ENCODE results near the gene NPTXR. TPM values are rescaled to one million over a fixed set of nuclear protein-coding genes. Genes with fewer than 3 reads are reported as not detected.
A peak's percentile ranks its signal among the peaks of the same experiment; 100 is the strongest.

NPTXR gene
- total and polyA plus RNA-seq, 10 donors: 0.24 to 11.5 (median 4.7) TPM

DNA sequence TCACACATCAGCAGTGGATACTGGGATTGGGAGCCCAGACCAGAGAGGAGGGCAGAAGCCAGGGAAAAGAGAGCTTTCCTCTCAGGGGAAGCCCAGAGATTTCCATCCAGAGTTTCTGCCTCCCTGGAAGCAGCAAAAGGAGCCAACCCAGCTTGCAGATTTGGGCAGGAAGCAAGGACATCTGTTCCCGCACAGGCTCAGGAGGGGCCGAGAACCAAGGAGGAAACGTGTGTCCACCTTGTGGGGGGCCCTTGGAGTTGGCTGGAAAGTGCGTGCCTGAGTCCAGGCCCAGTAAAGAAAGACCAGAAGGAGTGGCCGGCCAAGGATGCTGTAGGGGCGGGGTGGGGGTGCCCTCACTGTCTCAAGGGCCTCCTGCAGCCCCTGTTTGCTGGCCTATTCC is 6.0 kb upstream of the NPTXR start:
- H3K36me3 ChIP-seq: no peaks in the 10 kb centered on the region
- no peaks in the 10 kb centered on the region for H3K9me3 ChIP-seq
- H3K4me1 ChIP-seq: no peaks in the 10 kb centered on the region
- WGBS, 5 donors: 69 to 75% (median 74%) methylated on average over 5 to 6 of the region's 6 CpGs
- TF ChIP-seq CTCF (IDR thresholded peaks at IDR 0.05 in 8 of 11, conservative IDR thresholded peaks at IDR 0.05 in 3 of 11) (no peak), POLR2AphosphoS5 (IDR thresholded peaks at IDR 0.05) (no peak), POLR2A (IDR thresholded peaks at IDR 0.05) (no peak)
- intact Hi-C loops (cut with DNase I; ENCODE audit: low total_unique reads): no loop called here
- H3K4me3 ChIP-seq: no peak overlapping the region
- DNase-seq: no peak
- H3K27me3 ChIP-seq (replicated peaks in 1 of 7): peaks cover 0 to 28% (median 0%) of the 10 kb centered on the region in 7 donors
- H3K27ac ChIP-seq: no peak overlapping the region

GRCh38 chr22:38846412-38846811 is 2.6 kb upstream of the NPTXR start:
- TF ChIP-seq CTCF (IDR thresholded peaks at IDR 0.05 in 8 of 11, conservative IDR thresholded peaks at IDR 0.05 in 3 of 11) (no peak), POLR2AphosphoS5 (IDR thresholded peaks at IDR 0.05) (no peak), POLR2A (IDR thresholded peaks at IDR 0.05) (no peak)
- intact Hi-C loops (cut with DNase I; ENCODE audit: low total_unique reads): no loop called here
- WGBS, 5 donors: 89 to 98% (median 94%) methylated on average over 1 of the region's 1 CpG
- peaks cover 0 to 59% (median 23%) of the 10 kb centered on the region in 7 donors for H3K27me3 ChIP-seq (replicated peaks in 1 of 7)
- H3K27ac ChIP-seq: no peak overlapping the region
- no peak overlapping the region for H3K4me3 ChIP-seq
- no peaks in the 10 kb centered on the region for H3K9me3 ChIP-seq
- no peak for DNase-seq
- H3K36me3 ChIP-seq: no peaks in the 10 kb centered on the region
- H3K4me1 ChIP-seq: peaks cover 8 to 28% (median 17%) of the 10 kb centered on the region in 6 donors

- peaks cover 0 to 64% (median 23%) of the 10 kb centered on the region in 7 donors for H3K27me3 ChIP-seq (replicated peaks in 1 of 7)
- no peak overlapping the region for H3K27ac ChIP-seq
- peaks cover 8 to 33% (median 17%) of the 10 kb centered on the region in 6 donors for H3K4me1 ChIP-seq
- H3K4me3 ChIP-seq: no peak overlapping the region
- no peak for DNase-seq
- TF ChIP-seq POLR2A (IDR thresholded peaks at IDR 0.05): no peak
- no peak for TF ChIP-seq POLR2AphosphoS5 (IDR thresholded peaks at IDR 0.05)
- TF ChIP-seq CTCF (IDR thresholded peaks at IDR 0.05 in 8 of 11, conservative IDR thresholded peaks at IDR 0.05 in 3 of 11): no peak
- intact Hi-C loops (cut with DNase I; ENCODE audit: low total_unique reads): no loop called here
- 62 to 81% (median 78%) methylated on average over 17 of the region's 17 CpGs for whole genome bisulfite sequencing, 5 donors
- no peaks in the 10 kb centered on the region for H3K9me3 ChIP-seq
- H3K36me3 ChIP-seq: no peaks in the 10 kb centered on the region
Measured at GRCh38 chr22:38845004-38845740, 1.3 kb upstream of the NPTXR start.

- 14 to 29% (median 18%) methylated on average over 15 to 22 of the region's 22 CpGs for WGBS, 5 donors
- TF ChIP-seq POLR2AphosphoS5 (IDR thresholded peaks at IDR 0.05) (no peak), CTCF (IDR thresholded peaks at IDR 0.05 in 8 of 11, conservative IDR thresholded peaks at IDR 0.05 in 3 of 11) (no peak), POLR2A (IDR thresholded peaks at IDR 0.05) (no peak)
- H3K36me3 ChIP-seq: no peaks in the 10 kb centered on the region
- peaks cover 8 to 33% (median 17%) of the 10 kb centered on the region in 6 donors for H3K4me1 ChIP-seq
- intact Hi-C loops (cut with DNase I; ENCODE audit: low total_unique reads): no loop called here
- H3K4me3 ChIP-seq: peak overlapping the region in 5 of 8 donors; percentile 29 to 74 (median 46)
- no peaks in the 10 kb centered on the region for H3K9me3 ChIP-seq
- H3K27me3 ChIP-seq (replicated peaks in 1 of 7): peaks cover 0 to 64% (median 23%) of the 10 kb centered on the region in 7 donors
- peak overlapping the region in 2 of 8 donors; percentile 13 to 71 for H3K27ac ChIP-seq
- DNase-seq: no peak
Measured at GRCh38 chr22:38844315-38845003, 631 bp upstream of the NPTXR start.

Measured in spleen (tissue), 11 donors.